T-helper 9 cell (primary cell): ENCODE measurements around the gene SLC22A15.

ENCODE experiments used
- DNase-seq: peaks from one replicate; pipeline ENCODE4 v3.0.0-alpha.2; 2020

Gene SLC22A15

GRCh38 chr1:116106646-116107045 is 130.3 kb downstream of the SLC22A15 start:
- no peak for DNase-seq

- DNase-seq, result no peak
Measured at GRCh38 chr1:116107371-116107770, 131.1 kb downstream of the SLC22A15 start.

GRCh38 chr1:116110567-116111523 is 134.5 kb downstream of the SLC22A15 start, which contains the start of gene MAB21L3:
Gene MAB21L3, plus strand, starts transcription at chr1:116111399. Its CDS starts 1,217 bp downstream, at chr1:116112616.
- DNase-seq, result no peak

- DNase-seq, result no peak
Measured at GRCh38 chr1:116111524-116112021, 135.3 kb downstream of the SLC22A15 start.

GRCh38 chr1:116112388-116113140 is 136.3 kb downstream of the SLC22A15 start:
- DNase-seq, result no peak

GRCh38 chr1:116113615-116114014 is 137.3 kb downstream of the SLC22A15 start:
- DNase-seq, result no peak

GRCh38 chr1:116115476-116116439 is 139.4 kb downstream of the SLC22A15 start:
- DNase-seq, result no peak

GRCh38 chr1:116118471-116118870 is 142.2 kb downstream of the SLC22A15 start:
- no peak for DNase-seq
